ENCODE measurements around the gene RAD21L1.
"Not testable (repeated sequence)": the region's sequence is repeated elsewhere in the genome, so short reads cannot be mapped to it uniquely, and the experiment has no call there.

Gene RAD21L1

DNA sequence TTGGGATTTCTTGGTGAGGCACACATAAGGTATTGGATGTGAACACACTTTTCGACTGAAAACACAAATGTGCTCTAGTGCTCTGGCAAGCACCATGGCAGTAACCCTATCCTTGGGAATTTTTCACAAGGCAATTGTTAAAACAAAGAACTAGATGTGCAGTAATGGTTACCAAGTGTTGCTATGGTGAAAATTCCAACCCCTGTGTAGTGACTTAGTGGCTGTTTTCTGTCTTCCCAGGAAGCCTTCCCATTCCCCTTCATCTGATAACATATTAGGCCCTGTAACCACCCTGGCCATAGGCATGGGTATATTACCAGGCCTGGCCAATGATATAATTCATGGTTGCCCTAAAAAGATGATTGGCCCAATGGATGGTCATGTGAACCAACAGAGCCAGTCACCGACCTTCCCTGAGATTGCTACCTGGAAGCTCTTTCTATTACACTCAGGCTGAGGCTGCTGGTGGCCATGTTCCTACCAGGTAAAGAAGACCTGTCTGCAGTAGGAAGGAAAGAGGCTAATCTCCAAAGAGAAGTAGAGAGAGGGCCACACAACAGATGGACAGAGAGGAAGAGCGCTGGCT is 18.5 kb upstream of the RAD21L1 start:
- H3K4me1 ChIP-seq (ENCODE audit: control insufficient read depth in 2 of 2, insufficient read depth in 2 of 2, low read length in 2 of 2) = peaks cover 3 to 6% of the 10 kb centered on the region in 2 donors
- peaks cover 0 to 3% of the 10 kb centered on the region in 2 donors for H3K27me3 ChIP-seq (ENCODE audit: control insufficient read depth in 2 of 2, insufficient read depth in 2 of 2, low read length in 2 of 2)
- H3K4me3 ChIP-seq (ENCODE audit: low read length in 2 of 2) = no peak overlapping the region
- H3K36me3 ChIP-seq (ENCODE audit: control insufficient read depth in 2 of 2, insufficient read depth in 2 of 2, low read length in 2 of 2) = no peaks in the 10 kb centered on the region
- H3K9ac ChIP-seq (ENCODE audit: low read depth in 1 of 2, low read length in 2 of 2) = no peak overlapping the region
- H3K9me3 ChIP-seq (ENCODE audit: control insufficient read depth in 2 of 2, low read length in 2 of 2) = no peaks in the 10 kb centered on the region
- no peak overlapping the region for H3K27ac ChIP-seq (ENCODE audit: low read depth in 2 of 2, low read length in 2 of 2)

DNA sequence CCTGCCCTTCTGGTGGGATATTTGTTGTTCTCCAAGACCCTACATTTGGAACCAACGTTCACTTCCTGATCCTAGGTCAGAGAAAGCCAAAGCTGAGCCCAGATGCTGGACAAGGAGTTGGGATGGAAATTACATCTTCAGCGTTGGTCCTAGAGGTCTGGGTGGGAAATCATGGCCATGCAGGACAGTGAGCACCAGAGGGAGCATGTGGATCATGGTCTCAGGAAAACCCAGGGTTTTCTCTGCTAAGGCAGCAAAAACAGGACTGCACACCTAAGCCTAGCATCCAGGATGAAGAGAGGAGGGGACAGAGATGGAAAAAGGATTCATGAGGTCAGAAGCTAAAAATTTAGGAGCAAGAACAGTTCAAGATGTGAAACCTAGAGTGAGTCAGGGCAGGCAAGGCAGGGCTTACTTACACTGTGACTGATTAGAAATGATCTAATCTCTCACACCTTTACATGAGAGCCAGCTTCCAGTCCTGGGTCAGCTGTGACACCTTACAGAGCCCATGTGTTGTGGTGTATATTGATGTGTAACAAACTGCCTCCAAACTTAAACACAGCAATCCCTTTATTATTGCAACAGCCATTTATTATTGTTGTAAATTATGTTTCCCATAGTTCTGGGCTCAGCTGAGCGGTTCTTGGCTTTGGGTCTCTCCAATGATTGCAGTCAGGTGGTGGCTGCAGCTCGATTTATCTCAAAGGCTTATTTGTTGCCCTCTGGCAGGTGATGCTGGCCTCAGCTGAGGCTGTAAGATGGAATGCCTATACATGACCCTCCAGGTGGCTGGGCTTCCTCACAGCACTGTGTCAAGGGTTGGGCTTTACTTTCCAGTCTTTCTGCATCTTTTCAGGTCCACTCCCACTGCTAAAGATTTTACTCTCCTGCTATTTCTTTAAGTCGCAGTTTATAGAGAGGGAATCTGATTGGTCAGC is 16.1 kb upstream of the RAD21L1 start:
- Histone ChIP-seq H3K9me3 (ENCODE audit: control insufficient read depth in 2 of 2, low read length in 2 of 2) (no peaks in the 10 kb centered on the region), H3K36me3 (ENCODE audit: control insufficient read depth in 2 of 2, insufficient read depth in 2 of 2, low read length in 2 of 2) (no peaks in the 10 kb centered on the region), H3K27me3 (ENCODE audit: control insufficient read depth in 2 of 2, insufficient read depth in 2 of 2, low read length in 2 of 2) (peaks cover 1 to 7% of the 10 kb centered on the region in 2 donors), H3K4me3 (ENCODE audit: low read length in 2 of 2) (no peak overlapping the region), H3K27ac (ENCODE audit: low read depth in 2 of 2, low read length in 2 of 2) (no peak overlapping the region), H3K4me1 (ENCODE audit: control insufficient read depth in 2 of 2, insufficient read depth in 2 of 2, low read length in 2 of 2) (no peaks in the 10 kb centered on the region), H3K9ac (ENCODE audit: low read depth in 1 of 2, low read length in 2 of 2) (no peak overlapping the region)

DNA sequence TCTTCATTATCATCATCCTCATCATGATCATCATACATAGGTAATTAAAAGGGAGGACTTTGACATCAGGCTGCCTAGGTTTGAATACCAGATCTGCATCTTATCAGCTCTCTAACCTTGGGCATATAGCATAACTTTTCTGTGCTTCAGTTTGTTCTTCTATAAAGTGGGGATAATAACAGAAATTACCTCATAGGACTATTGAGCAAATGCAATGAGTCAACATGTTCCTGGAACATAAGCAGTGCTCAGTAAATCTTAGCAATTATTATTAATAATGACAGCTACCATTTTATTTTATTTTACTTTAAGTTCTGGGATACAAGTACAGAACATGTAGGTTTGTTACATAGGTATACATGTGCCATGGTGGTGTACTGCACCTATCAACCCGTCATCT is 15.3 kb upstream of the RAD21L1 start:
- Histone ChIP-seq H3K36me3 (ENCODE audit: control insufficient read depth in 2 of 2, insufficient read depth in 2 of 2, low read length in 2 of 2) (no peaks in the 10 kb centered on the region), H3K4me3 (ENCODE audit: low read length in 2 of 2) (no peak overlapping the region)

DNA sequence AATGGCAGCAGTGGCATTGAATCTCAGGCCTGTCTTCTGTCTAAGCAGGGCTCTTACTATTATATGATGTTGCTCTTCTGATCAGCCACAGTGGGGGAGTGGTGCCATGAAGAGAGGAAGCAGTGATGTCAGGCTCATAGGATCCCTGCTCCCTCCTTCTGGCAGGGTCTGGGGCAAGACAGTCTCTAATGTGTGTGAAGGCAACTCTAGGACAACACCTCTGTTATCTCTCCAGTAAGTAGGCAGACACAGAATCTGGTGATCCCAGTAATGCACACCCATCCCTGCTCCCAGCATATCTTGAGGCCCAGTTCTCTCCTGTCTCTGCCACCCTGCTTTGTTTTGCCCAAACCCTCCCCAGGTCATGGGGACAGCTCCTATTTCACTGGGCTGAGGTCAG is 13.8 kb upstream of the RAD21L1 start:
- Histone ChIP-seq H3K9me3 (ENCODE audit: control insufficient read depth in 2 of 2, low read length in 2 of 2) (no peaks in the 10 kb centered on the region), H3K27ac (ENCODE audit: low read depth in 2 of 2, low read length in 2 of 2) (no peak overlapping the region), H3K27me3 (ENCODE audit: control insufficient read depth in 2 of 2, insufficient read depth in 2 of 2, low read length in 2 of 2) (peaks cover 7 to 8% of the 10 kb centered on the region in 2 donors), H3K36me3 (ENCODE audit: control insufficient read depth in 2 of 2, insufficient read depth in 2 of 2, low read length in 2 of 2) (no peaks in the 10 kb centered on the region), H3K4me3 (ENCODE audit: low read length in 2 of 2) (no peak overlapping the region), H3K9ac (ENCODE audit: low read depth in 1 of 2, low read length in 2 of 2) (no peak overlapping the region), H3K4me1 (ENCODE audit: control insufficient read depth in 2 of 2, insufficient read depth in 2 of 2, low read length in 2 of 2) (no peaks in the 10 kb centered on the region)

More for the DNA sequence above, 15.3 kb upstream of the RAD21L1 start:
- peaks cover 6 to 8% of the 10 kb centered on the region in 2 donors for H3K27me3 ChIP-seq (ENCODE audit: control insufficient read depth in 2 of 2, insufficient read depth in 2 of 2, low read length in 2 of 2)
- no peaks in the 10 kb centered on the region for H3K4me1 ChIP-seq (ENCODE audit: control insufficient read depth in 2 of 2, insufficient read depth in 2 of 2, low read length in 2 of 2)
- H3K27ac ChIP-seq (ENCODE audit: low read depth in 2 of 2, low read length in 2 of 2) = no peak overlapping the region
- H3K9ac ChIP-seq (ENCODE audit: low read depth in 1 of 2, low read length in 2 of 2) = no peak overlapping the region
- H3K9me3 ChIP-seq (ENCODE audit: control insufficient read depth in 2 of 2, low read length in 2 of 2) = no peaks in the 10 kb centered on the region

DNA sequence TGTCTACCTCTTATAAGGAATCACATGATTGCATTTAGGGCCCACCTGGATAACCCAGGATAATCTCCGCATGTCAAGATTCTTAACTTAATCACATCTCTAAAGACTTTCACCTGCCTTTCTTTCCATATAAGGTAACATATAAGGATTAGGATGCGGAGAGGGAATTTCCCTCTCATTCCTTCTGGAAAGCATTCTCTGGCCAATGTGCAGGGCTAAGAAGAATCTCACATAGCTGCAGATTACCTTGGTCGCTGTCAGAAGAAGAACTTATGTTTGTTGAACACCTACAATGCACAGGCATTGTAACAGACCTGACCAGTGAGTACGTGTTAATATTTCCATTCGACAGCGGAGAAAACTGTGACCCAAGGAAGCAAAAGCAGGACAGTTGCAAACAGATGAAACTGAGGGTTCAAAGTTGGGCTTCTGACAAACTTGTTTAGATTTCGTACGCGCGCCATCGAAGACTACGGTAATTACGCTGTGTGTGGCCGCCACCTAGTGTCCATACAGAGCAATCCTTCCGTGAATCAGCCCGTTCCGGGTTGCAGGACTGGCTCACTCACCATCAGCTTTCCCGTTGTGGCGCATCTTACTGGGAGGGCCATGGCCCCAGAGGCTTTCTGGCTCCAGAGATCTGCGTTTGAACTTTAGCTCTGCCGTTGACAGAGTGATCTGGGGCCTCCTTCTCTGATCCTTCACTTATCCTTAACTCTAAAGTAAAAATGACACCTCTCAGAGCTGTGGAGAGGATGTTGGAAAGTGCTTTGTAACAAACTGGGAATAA is 13.0 kb upstream of the RAD21L1 start:
- H3K4me1 ChIP-seq (ENCODE audit: control insufficient read depth in 2 of 2, insufficient read depth in 2 of 2, low read length in 2 of 2) = no peaks in the 10 kb centered on the region
- no peaks in the 10 kb centered on the region for H3K36me3 ChIP-seq (ENCODE audit: control insufficient read depth in 2 of 2, insufficient read depth in 2 of 2, low read length in 2 of 2)
- H3K9me3 ChIP-seq (ENCODE audit: control insufficient read depth in 2 of 2, low read length in 2 of 2) = no peaks in the 10 kb centered on the region
- no peak overlapping the region for H3K27ac ChIP-seq (ENCODE audit: low read depth in 2 of 2, low read length in 2 of 2)
- H3K27me3 ChIP-seq (ENCODE audit: control insufficient read depth in 2 of 2, insufficient read depth in 2 of 2, low read length in 2 of 2) = peaks cover 7 to 8% of the 10 kb centered on the region in 2 donors
- H3K9ac ChIP-seq (ENCODE audit: low read depth in 1 of 2, low read length in 2 of 2) = no peak overlapping the region
- H3K4me3 ChIP-seq (ENCODE audit: low read length in 2 of 2) = no peak overlapping the region

DNA sequence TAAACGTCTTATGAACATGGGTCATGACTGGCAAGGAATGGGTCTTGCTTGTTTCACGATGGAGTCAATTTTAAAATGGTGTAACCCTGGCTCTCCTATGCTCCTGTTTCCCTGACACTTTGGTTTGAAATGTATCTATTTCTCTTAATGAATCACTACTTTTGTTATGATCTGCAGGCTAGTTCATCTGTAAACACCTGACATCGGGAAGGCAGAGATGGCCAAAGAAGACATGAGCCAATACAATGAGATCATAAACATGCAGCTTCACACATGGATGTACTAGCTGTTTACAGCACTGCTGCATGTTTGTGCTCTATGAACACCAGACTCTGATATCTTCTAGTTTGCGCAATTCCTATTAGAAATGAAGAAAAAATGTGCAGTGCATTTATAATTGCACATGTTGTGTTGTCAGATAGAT is 11.0 kb upstream of the RAD21L1 start:
- Histone ChIP-seq H3K27me3 (ENCODE audit: control insufficient read depth in 2 of 2, insufficient read depth in 2 of 2, low read length in 2 of 2) (peaks cover 7 to 8% of the 10 kb centered on the region in 2 donors), H3K9ac (ENCODE audit: low read depth in 1 of 2, low read length in 2 of 2) (no peak overlapping the region), H3K4me3 (ENCODE audit: low read length in 2 of 2) (no peak overlapping the region)

DNA sequence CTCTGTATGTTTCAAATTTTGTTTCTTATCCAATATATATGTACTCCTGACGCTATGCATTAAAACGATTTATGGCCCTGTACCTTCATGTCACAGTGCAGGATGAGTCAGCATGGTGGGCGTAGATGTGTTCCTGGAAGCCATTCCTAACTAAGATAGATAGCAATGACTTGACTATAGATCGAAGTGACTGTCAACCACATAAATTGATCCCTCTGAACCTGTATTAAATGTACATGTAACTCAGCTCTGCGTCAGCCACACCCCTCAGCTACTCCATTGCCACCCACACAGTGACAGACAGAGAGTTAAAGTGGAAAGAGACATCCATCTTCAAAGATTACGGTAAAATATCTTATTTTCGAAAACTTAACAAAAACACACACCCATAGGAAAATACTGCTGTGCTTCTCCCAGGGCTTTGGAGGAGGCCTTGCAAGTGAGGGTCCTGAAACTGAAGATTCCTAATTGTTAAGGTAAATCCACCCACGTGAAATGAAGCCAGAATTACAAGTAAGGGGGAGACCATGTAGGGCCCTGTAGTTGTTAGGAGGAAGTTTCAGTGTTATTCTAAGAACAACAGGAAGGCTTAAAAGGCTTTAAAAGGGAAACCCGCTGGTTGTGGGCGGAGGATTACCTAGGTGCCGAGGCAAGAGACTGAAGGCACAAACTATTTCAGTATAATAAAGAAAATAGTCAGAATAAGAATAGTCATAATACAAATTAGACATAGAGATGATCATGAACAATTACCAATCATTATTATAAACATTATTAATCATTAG is 10.3 kb upstream of the RAD21L1 start:
- Histone ChIP-seq H3K4me1 (ENCODE audit: control insufficient read depth in 2 of 2, insufficient read depth in 2 of 2, low read length in 2 of 2) (no peaks in the 10 kb centered on the region), H3K27ac (ENCODE audit: low read depth in 2 of 2, low read length in 2 of 2) (no peak overlapping the region), H3K4me3 (ENCODE audit: low read length in 2 of 2) (no peak overlapping the region), H3K9ac (ENCODE audit: low read depth in 1 of 2, low read length in 2 of 2) (no peak overlapping the region), H3K9me3 (ENCODE audit: control insufficient read depth in 2 of 2, low read length in 2 of 2) (no peaks in the 10 kb centered on the region), H3K27me3 (ENCODE audit: control insufficient read depth in 2 of 2, insufficient read depth in 2 of 2, low read length in 2 of 2) (peaks cover 7 to 8% of the 10 kb centered on the region in 2 donors), H3K36me3 (ENCODE audit: control insufficient read depth in 2 of 2, insufficient read depth in 2 of 2, low read length in 2 of 2) (no peaks in the 10 kb centered on the region)

More for the DNA sequence above, 11.0 kb upstream of the RAD21L1 start:
- no peaks in the 10 kb centered on the region for H3K9me3 ChIP-seq (ENCODE audit: control insufficient read depth in 2 of 2, low read length in 2 of 2)
- H3K27ac ChIP-seq (ENCODE audit: low read depth in 2 of 2, low read length in 2 of 2) = no peak overlapping the region
- no peaks in the 10 kb centered on the region for H3K4me1 ChIP-seq (ENCODE audit: control insufficient read depth in 2 of 2, insufficient read depth in 2 of 2, low read length in 2 of 2)
- H3K36me3 ChIP-seq (ENCODE audit: control insufficient read depth in 2 of 2, insufficient read depth in 2 of 2, low read length in 2 of 2) = no peaks in the 10 kb centered on the region

DNA sequence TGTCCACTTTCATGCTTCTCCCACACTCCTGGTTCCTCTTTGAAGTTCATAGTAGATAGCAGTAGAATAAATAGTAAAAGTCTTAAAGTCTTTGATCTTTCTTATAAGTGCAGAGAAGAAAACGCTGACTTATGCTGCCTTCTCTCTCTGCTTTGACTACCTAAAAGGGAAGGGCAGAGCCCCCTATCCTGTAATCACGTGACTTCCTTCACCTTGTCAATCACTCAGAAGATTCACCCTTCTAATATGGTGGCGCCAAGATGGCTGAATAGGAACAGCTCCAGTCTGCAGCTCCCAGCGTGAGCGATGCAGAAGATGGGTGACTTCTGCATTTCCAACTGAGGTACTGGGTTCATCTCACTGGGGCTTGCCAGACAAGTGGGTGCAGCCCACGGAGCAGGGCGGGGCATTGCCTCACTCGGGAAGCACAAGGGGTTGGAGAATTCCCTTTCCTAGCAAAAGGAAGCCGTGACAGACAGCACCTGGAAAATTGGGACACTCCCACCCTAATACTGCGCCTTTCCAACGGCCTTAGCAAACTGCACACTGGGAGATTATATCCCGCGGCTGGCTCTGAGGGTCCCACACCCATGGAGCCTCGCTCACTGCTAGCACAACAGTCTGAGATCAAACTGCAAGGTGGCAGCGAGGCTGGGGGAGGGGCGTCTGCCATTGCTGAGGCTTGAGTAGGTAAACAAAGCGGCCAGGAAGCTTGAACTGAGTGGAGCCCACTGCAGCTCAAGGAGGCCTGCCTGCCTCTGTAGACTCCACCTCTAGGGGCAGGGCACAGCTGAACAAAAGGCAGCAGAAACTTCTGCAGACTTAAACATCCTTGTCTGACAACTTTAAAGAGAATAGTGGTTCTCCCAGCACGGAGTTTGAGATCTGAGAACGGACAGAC is 9.1 kb upstream of the RAD21L1 start:
- not testable (repeated sequence) for H3K4me3 ChIP-seq (ENCODE audit: low read length in 2 of 2)

DNA sequence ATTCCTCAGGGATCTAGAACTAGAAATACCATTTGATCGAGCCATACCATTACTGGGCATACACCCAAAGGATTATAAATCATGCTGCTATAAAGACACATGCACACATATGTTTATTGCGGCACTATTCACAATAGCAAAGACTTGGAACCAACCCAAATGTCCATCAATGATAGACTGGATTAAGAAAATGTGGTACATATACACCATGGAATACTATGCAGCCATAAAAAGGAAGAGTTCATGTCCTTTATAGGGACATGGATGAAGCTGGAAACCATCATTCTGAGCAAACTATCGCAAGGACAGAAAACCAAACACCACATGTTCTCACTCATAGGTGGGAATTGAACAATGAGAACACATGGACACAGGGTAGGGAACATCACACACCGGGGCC is 3.1 kb upstream of the RAD21L1 start:
- H3K9me3 ChIP-seq (ENCODE audit: control insufficient read depth in 2 of 2, low read length in 2 of 2); H3K36me3 ChIP-seq (ENCODE audit: control insufficient read depth in 2 of 2, insufficient read depth in 2 of 2, low read length in 2 of 2); H3K4me1 ChIP-seq (ENCODE audit: control insufficient read depth in 2 of 2, insufficient read depth in 2 of 2, low read length in 2 of 2); H3K4me3 ChIP-seq (ENCODE audit: low read length in 2 of 2); H3K27me3 ChIP-seq (ENCODE audit: control insufficient read depth in 2 of 2, insufficient read depth in 2 of 2, low read length in 2 of 2); H3K9ac ChIP-seq (ENCODE audit: low read depth in 1 of 2, low read length in 2 of 2); H3K27ac ChIP-seq (ENCODE audit: low read depth in 2 of 2, low read length in 2 of 2): not testable (repeated sequence)

More for the DNA sequence above, 9.1 kb upstream of the RAD21L1 start:
- H3K27me3 ChIP-seq (ENCODE audit: control insufficient read depth in 2 of 2, insufficient read depth in 2 of 2, low read length in 2 of 2); H3K36me3 ChIP-seq (ENCODE audit: control insufficient read depth in 2 of 2, insufficient read depth in 2 of 2, low read length in 2 of 2); H3K9ac ChIP-seq (ENCODE audit: low read depth in 1 of 2, low read length in 2 of 2); H3K9me3 ChIP-seq (ENCODE audit: control insufficient read depth in 2 of 2, low read length in 2 of 2); H3K27ac ChIP-seq (ENCODE audit: low read depth in 2 of 2, low read length in 2 of 2); H3K4me1 ChIP-seq (ENCODE audit: control insufficient read depth in 2 of 2, insufficient read depth in 2 of 2, low read length in 2 of 2): not testable (repeated sequence)

All from mucosa of rectum (tissue), 2 donors.